GM21825 (cell line): ENCODE data around the gene DNASE1.
A peak's percentile ranks its signal among the peaks of the same experiment; 100 is the strongest.
"Not testable (repeated sequence)": the region's sequence is repeated elsewhere in the genome, so short reads cannot be mapped to it uniquely, and the experiment has no call there.

Experiments
- ATAC-seq: cut with Tn5 transposase; IDR thresholded peaks from one replicate; pipeline ENCODE4 v1.9.1; 2021; ENCODE audit warnings: mild to moderate bottlenecking, moderate library complexity; ENCODE audit not compliant: unreplicated experiment

Gene DNASE1

GRCh38 chr16:3654249-3654991 lies at the start of gene DNASE1:
Gene DNASE1 (plus strand): TSS chr16:3654691. CDS start chr16:3655374, 683 bp downstream.
- ATAC-seq = no peak

- no peak for ATAC-seq
These were observed 48.0 kb upstream of the DNASE1 start for GRCh38 chr16:3606441-3606840.

- no peak for ATAC-seq
These were observed 47.3 kb upstream of the DNASE1 start for GRCh38 chr16:3607161-3607560.

- no peak for ATAC-seq
These were observed 46.9 kb upstream of the DNASE1 start for GRCh38 chr16:3607634-3608033.

- no peak for ATAC-seq
These were observed 46.4 kb upstream of the DNASE1 start for GRCh38 chr16:3608069-3608468.

GRCh38 chr16:3608976-3609375 lies 45.5 kb upstream of the DNASE1 start:
- ATAC-seq = not testable (repeated sequence)

GRCh38 chr16:3609895-3610697 lies 44.4 kb upstream of the DNASE1 start:
- ATAC-seq = no peak

GRCh38 chr16:3610698-3611145 lies 43.8 kb upstream of the DNASE1 start:
- no peak for ATAC-seq

- ATAC-seq = peak; percentile 81
These were observed 43.1 kb upstream of the DNASE1 start, which contains the start of gene SLX4 for GRCh38 chr16:3611146-3611975. Gene SLX4 (minus strand): TSS chr16:3611606. CDS start chr16:3608964, 2,642 bp downstream.

- no peak for ATAC-seq
These were observed 41.7 kb upstream of the DNASE1 start for GRCh38 chr16:3612510-3613466.

- no peak for ATAC-seq
These were observed 35.7 kb upstream of the DNASE1 start for GRCh38 chr16:3618769-3619141.

GRCh38 chr16:3623642-3624041 lies 30.8 kb upstream of the DNASE1 start:
- ATAC-seq = no peak

GRCh38 chr16:3625331-3625730 lies 29.2 kb upstream of the DNASE1 start:
- no peak for ATAC-seq

- ATAC-seq = no peak
These were observed 28.4 kb upstream of the DNASE1 start for GRCh38 chr16:3625911-3626732.

GRCh38 chr16:3637371-3637923 lies 17.0 kb upstream of the DNASE1 start:
- no peak for ATAC-seq

GRCh38 chr16:3638916-3639644 lies 15.4 kb upstream of the DNASE1 start:
- ATAC-seq = no peak

GRCh38 chr16:3640207-3640606 lies 14.3 kb upstream of the DNASE1 start:
- no peak for ATAC-seq
